Mesenchymal stem cell (in vitro differentiated cells and primary cell): ENCODE results near the gene ZNF181.

ENCODE experiments used
- DNase-seq: peaks from one replicate; pipeline ENCODE4 v3.0.0-alpha.2; 2013
- H2AFZ ChIP-seq: one replicate; pipeline ENCODE4 v1.6.1; 2013; ENCODE audit warnings: low read depth, mild to moderate bottlenecking, control low read depth, inconsistent platforms, low read length, moderate library complexity
- H2AK5ac ChIP-seq: 2 replicates; pipeline ENCODE4 v1.6.1; 2013; ENCODE audit warnings: low read length, moderate library complexity, mild to moderate bottlenecking, inconsistent platforms; ENCODE audit not compliant: severe bottlenecking
- H2BK120ac ChIP-seq: one replicate; pipeline ENCODE4 v1.6.1; 2013; ENCODE audit warnings: low read depth, mild to moderate bottlenecking, inconsistent platforms, low read length, moderate library complexity
- H2BK12ac ChIP-seq, 2 experiments: one replicate each; pipeline ENCODE4 v1.6.1; 2013; ENCODE audit warnings: inconsistent platforms in 2 of 2, low read length in 2 of 2, mild to moderate bottlenecking in 2 of 2, moderate library complexity in 2 of 2, control low read depth in 1 of 2
- H2BK15ac ChIP-seq: one replicate; pipeline ENCODE4 v1.6.1; 2013; ENCODE audit warnings: mild to moderate bottlenecking, low read depth, inconsistent platforms; ENCODE audit not compliant: poor library complexity, severe bottlenecking
- H2BK5ac ChIP-seq: 2 replicates; pipeline ENCODE4 v1.6.1; 2013; ENCODE audit warnings: low read depth, mild to moderate bottlenecking, low read length, control low read depth, inconsistent platforms; ENCODE audit not compliant: poor library complexity, severe bottlenecking
- H3K14ac ChIP-seq, 2 experiments: one replicate each; pipeline ENCODE4 v1.6.1; 2013; ENCODE audit warnings: inconsistent platforms in 2 of 2, low read length in 2 of 2, control low read depth in 1 of 2, mild to moderate bottlenecking in 1 of 2, moderate library complexity in 1 of 2
- H3K18ac ChIP-seq, 2 experiments: one replicate each; pipeline ENCODE4 v1.6.1; 2013; ENCODE audit warnings: inconsistent platforms in 2 of 2, low read length in 2 of 2, control low read depth in 1 of 2, low read depth in 1 of 2, mild to moderate bottlenecking in 1 of 2
- H3K23ac ChIP-seq, 2 experiments: one replicate each; pipeline ENCODE4 v1.6.1; 2013; ENCODE audit warnings: inconsistent platforms in 2 of 2, low read length in 2 of 2, mild to moderate bottlenecking in 2 of 2, moderate library complexity in 2 of 2, control low read depth in 1 of 2
- H3K27ac ChIP-seq: 2 replicates; pipeline ENCODE4 v1.5.1; 2013; ENCODE audit warnings: mild to moderate bottlenecking, moderate library complexity, low read length, control low read depth, inconsistent platforms; ENCODE audit not compliant: poor library complexity, severe bottlenecking
- H3K27me3 ChIP-seq, 2 experiments: 2 replicates each; pipeline versions ENCODE4 v1.6.1 to v1.7.0; 2013; ENCODE audit warnings: low read length in 2 of 2, mild to moderate bottlenecking in 2 of 2, moderate library complexity in 2 of 2, control low read depth in 1 of 2, inconsistent platforms in 1 of 2; ENCODE audit not compliant: control insufficient read depth in 1 of 2, insufficient read depth in 1 of 2
- H3K36me3 ChIP-seq, 2 experiments: 2 replicates each; pipeline versions ENCODE4 v1.6.1 to v1.7.0; 2013; ENCODE audit warnings: low read length in 2 of 2, control low read depth in 1 of 2, inconsistent platforms in 1 of 2, low read depth in 1 of 2, mild to moderate bottlenecking in 1 of 2; ENCODE audit not compliant: insufficient read depth in 2 of 2, control insufficient read depth in 1 of 2
- H3K4ac ChIP-seq, 2 experiments: one replicate each; pipeline ENCODE4 v1.6.1; 2013; ENCODE audit warnings: inconsistent platforms in 2 of 2, low read length in 2 of 2, mild to moderate bottlenecking in 2 of 2, moderate library complexity in 2 of 2, control low read depth in 1 of 2, low read depth in 1 of 2
- H3K4me1 ChIP-seq: 2 replicates; pipeline ENCODE4 v1.6.1; 2013; ENCODE audit warnings: low read depth, low read length, control low read depth; ENCODE audit not compliant: control insufficient read depth, insufficient read depth
- H3K4me2 ChIP-seq: 2 replicates; pipeline ENCODE4 v1.6.1; 2013; ENCODE audit warnings: low read length, mild to moderate bottlenecking, inconsistent platforms; ENCODE audit not compliant: poor library complexity, severe bottlenecking
- H3K4me3 ChIP-seq, 2 experiments: 2 replicates each; pipeline versions ENCODE4 v1.5.1 to v1.7.0; 2013; ENCODE audit warnings: low read length in 2 of 2, mild to moderate bottlenecking in 2 of 2, control low read depth in 1 of 2, low read depth in 1 of 2; ENCODE audit not compliant: insufficient read depth in 1 of 2
- H3K79me1 ChIP-seq: replicated peaks from 2 replicates; pipeline ENCODE4 v1.6.1; 2013; ENCODE audit warnings: mild to moderate bottlenecking, control low read depth, low read length, inconsistent platforms; ENCODE audit not compliant: poor library complexity, severe bottlenecking
- H3K9ac ChIP-seq: 2 replicates; pipeline ENCODE4 v1.7.0; 2013; ENCODE audit warnings: mild to moderate bottlenecking, low read length, moderate library complexity
- H3K9me3 ChIP-seq: 2 replicates; pipeline ENCODE4 v1.7.0; 2013; ENCODE audit warnings: mild to moderate bottlenecking, low read length; ENCODE audit not compliant: control insufficient read depth
- H4K8ac ChIP-seq: one replicate; pipeline ENCODE4 v1.6.1; 2013; ENCODE audit warnings: inconsistent platforms, mild to moderate bottlenecking, low read length, moderate library complexity
- H4K91ac ChIP-seq: one replicate; pipeline ENCODE4 v1.6.1; 2013; ENCODE audit warnings: mild to moderate bottlenecking, low read length, inconsistent platforms
- WGBS: methylation state at CpG from one replicate; pipeline ENCODE4 v1.1.7; 2013; ENCODE audit warnings: mixed read lengths; 5-methylcytosine and 5-hydroxymethylcytosine counted together

The ZNF181 gene

GRCh38 chr19:34688592-34688991 is 45.5 kb upstream of the ZNF181 start:
- no peak overlapping the region for H4K91ac ChIP-seq
- no peak overlapping the region for H3K27ac ChIP-seq
- WGBS: 73% methylated on average over 1 of the region's 1 CpG
- DNase-seq: no peak
- no peak overlapping the region for H2BK120ac ChIP-seq
- no peak overlapping the region for H2AFZ ChIP-seq
- H3K18ac ChIP-seq: no peak overlapping the region
- no peak overlapping the region for H2BK12ac ChIP-seq
- H3K4me2 ChIP-seq: no peak overlapping the region
- no peak overlapping the region for H2AK5ac ChIP-seq
- no peaks in the 10 kb centered on the region for H3K27me3 ChIP-seq
- H3K4ac ChIP-seq: no peak overlapping the region
- no peaks in the 10 kb centered on the region for H3K79me1 ChIP-seq
- no peak overlapping the region for H2BK5ac ChIP-seq
- no peak overlapping the region for H2BK15ac ChIP-seq
- no peak overlapping the region for H3K14ac ChIP-seq
- peaks cover 0 to 23% of the 10 kb centered on the region in 2 experiments for H3K36me3 ChIP-seq
- no peaks in the 10 kb centered on the region for H3K4me1 ChIP-seq
- no peak overlapping the region for H3K23ac ChIP-seq
- H3K4me3 ChIP-seq: no peak overlapping the region
- no peak overlapping the region for H4K8ac ChIP-seq
- H3K9ac ChIP-seq: no peak overlapping the region
- peaks cover 58% of the 10 kb centered on the region for H3K9me3 ChIP-seq

- H2BK15ac ChIP-seq: no peak overlapping the region
- H2BK12ac ChIP-seq: no peak overlapping the region
- H2AK5ac ChIP-seq: no peak overlapping the region
- no peak overlapping the region for H3K9ac ChIP-seq
- H2BK5ac ChIP-seq: no peak overlapping the region
- no peaks in the 10 kb centered on the region for H3K79me1 ChIP-seq
- no peak overlapping the region for H2BK120ac ChIP-seq
- no peak overlapping the region for H3K4ac ChIP-seq
- H3K9me3 ChIP-seq: peaks cover 45% of the 10 kb centered on the region
- no peak overlapping the region for H3K4me3 ChIP-seq
- H3K27ac ChIP-seq: no peak overlapping the region
- WGBS: 95% methylated on average over 3 of the region's 3 CpGs
- no peak overlapping the region for H2AFZ ChIP-seq
- no peak overlapping the region for H4K8ac ChIP-seq
- no peaks in the 10 kb centered on the region for H3K27me3 ChIP-seq
- no peak overlapping the region for H3K4me2 ChIP-seq
- H3K36me3 ChIP-seq: peaks cover 0 to 6% of the 10 kb centered on the region in 2 experiments
- H3K18ac ChIP-seq: no peak overlapping the region
- no peak overlapping the region for H4K91ac ChIP-seq
- H3K4me1 ChIP-seq: no peaks in the 10 kb centered on the region
- no peak overlapping the region for H3K23ac ChIP-seq
- DNase-seq: no peak
- no peak overlapping the region for H3K14ac ChIP-seq
These were observed 43.7 kb upstream of the ZNF181 start for GRCh38 chr19:34690372-34690771.

- Histone ChIP-seq H3K79me1 (no peaks in the 10 kb centered on the region), H3K18ac (no peak overlapping the region), H2BK12ac (no peak overlapping the region), H3K9ac (no peak overlapping the region), H3K23ac (no peak overlapping the region), H3K4me3 (no peak overlapping the region), H4K91ac (no peak overlapping the region), H3K4me1 (no peaks in the 10 kb centered on the region), H4K8ac (no peak overlapping the region), H3K36me3 (no peaks in the 10 kb centered on the region), H3K9me3 (peaks cover 24% of the 10 kb centered on the region), H3K4ac (no peak overlapping the region), H2BK15ac (no peak overlapping the region), H2BK120ac (no peak overlapping the region), H3K4me2 (no peak overlapping the region), H2BK5ac (no peak overlapping the region), H3K27me3 (no peaks in the 10 kb centered on the region), H3K14ac (no peak overlapping the region), H2AFZ (no peak overlapping the region), H3K27ac (no peak overlapping the region), H2AK5ac (no peak overlapping the region)
- DNase-seq: no peak
- WGBS: 58% methylated on average over 2 of the region's 2 CpGs
These were observed 41.5 kb upstream of the ZNF181 start for GRCh38 chr19:34692549-34692948.

GRCh38 chr19:34707661-34708060 is 26.4 kb upstream of the ZNF181 start:
- no peak overlapping the region for H3K9ac ChIP-seq
- H3K27ac ChIP-seq: no peak overlapping the region
- no peak overlapping the region for H2BK5ac ChIP-seq
- WGBS: 54% methylated on average over 2 of the region's 2 CpGs
- H3K36me3 ChIP-seq: no peaks in the 10 kb centered on the region
- H3K27me3 ChIP-seq: no peaks in the 10 kb centered on the region
- no peak overlapping the region for H3K4me2 ChIP-seq
- no peak overlapping the region for H3K4ac ChIP-seq
- peaks cover 9% of the 10 kb centered on the region for H3K9me3 ChIP-seq
- no peaks in the 10 kb centered on the region for H3K4me1 ChIP-seq
- H2BK120ac ChIP-seq: no peak overlapping the region
- H2BK12ac ChIP-seq: no peak overlapping the region
- no peaks in the 10 kb centered on the region for H3K79me1 ChIP-seq
- H3K14ac ChIP-seq: no peak overlapping the region
- H3K23ac ChIP-seq: no peak overlapping the region
- no peak overlapping the region for H3K4me3 ChIP-seq
- H2AK5ac ChIP-seq: no peak overlapping the region
- H4K91ac ChIP-seq: no peak overlapping the region
- H2AFZ ChIP-seq: no peak overlapping the region
- no peak for DNase-seq
- no peak overlapping the region for H3K18ac ChIP-seq
- no peak overlapping the region for H4K8ac ChIP-seq
- H2BK15ac ChIP-seq: no peak overlapping the region
